ENCODE data around the gene CERS3.
A peak's percentile ranks its signal among the peaks of the same experiment; 100 is the strongest.

CERS3 gene

DNA sequence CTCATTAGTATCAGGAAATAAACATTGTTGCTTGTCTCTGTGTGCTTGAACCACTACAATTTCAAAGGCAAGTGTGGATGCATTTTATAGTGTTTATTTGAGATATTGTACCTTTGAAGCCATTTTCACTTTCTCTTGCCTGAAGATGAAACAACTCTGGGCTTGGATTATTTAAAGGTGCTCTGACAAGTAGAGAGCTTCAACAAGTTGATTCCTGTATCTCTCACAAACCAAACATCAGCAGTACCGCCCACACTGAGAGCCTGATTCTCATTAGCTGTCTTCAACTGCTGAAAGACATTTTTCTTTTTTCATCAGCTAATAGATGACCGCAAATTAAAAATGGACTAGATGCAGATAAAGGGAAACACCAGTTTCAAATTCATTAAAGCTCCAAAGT, 806 bp upstream of the CERS3 start:
- DNase-seq (ENCODE audit: low read depth): no peak

DNA sequence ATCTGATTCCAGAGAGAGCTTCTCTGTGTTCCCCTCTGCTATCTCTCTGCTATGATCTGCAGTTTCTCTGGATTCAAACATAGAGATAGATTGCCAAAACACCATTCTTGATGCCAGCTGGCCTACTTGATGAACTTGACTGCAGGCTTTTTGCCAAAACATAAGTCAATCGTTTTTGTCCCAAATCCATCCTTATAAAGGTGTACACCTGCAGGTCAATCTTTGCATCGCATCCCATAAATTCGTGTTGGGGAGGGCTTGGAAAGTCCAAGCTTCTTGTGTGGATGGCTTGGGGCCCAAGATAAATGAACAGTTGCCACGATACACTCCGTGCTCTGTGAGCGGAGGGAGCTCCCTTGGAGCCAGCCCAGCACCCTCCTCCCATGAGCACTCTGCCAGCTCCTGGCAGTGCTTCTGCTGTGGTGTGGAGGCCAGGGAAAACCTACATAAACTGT, 2.7 kb downstream of the CERS3 start:
- peak; percentile 9 for DNase-seq (ENCODE audit: low read depth)

DNA sequence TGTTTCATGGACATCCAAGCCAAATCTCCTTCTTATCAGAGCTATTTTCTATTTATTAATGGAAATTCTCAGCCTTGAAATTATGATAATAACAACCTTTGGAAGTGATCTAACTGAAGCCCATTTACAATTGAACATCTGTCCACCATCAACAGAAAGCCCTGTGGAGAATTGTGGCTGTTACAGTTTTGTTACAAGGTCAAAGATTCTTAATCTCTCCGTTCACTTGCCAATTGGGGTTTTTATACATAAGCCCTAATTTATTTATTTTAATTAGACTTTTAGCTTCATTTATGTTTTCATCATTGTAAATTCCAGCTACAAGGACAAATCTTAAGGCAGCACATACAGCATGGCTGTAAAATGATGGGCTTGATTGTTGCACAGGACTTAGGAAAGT, 3.3 kb downstream of the CERS3 start:
- no peak for DNase-seq (ENCODE audit: low read depth)

DNA sequence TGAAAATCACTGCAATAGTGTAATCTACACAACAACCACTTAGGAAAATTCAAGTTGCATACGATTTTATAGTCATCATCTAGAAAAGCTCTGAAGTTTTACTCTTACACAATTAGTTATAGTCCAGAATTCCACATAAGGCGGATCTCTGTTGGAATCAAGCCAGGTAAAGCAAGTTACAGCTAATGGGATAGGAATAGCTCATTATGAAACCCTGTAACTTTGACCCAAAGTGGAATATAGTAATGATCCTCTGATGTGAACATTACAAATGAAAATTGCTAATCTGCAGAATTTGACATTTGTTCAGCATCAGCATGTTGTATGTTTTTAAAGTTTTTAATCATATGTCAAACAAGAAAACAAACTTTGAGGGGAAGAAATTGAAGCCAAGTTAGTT, 4.4 kb downstream of the CERS3 start:
- DNase-seq (ENCODE audit: low read depth): no peak

DNA sequence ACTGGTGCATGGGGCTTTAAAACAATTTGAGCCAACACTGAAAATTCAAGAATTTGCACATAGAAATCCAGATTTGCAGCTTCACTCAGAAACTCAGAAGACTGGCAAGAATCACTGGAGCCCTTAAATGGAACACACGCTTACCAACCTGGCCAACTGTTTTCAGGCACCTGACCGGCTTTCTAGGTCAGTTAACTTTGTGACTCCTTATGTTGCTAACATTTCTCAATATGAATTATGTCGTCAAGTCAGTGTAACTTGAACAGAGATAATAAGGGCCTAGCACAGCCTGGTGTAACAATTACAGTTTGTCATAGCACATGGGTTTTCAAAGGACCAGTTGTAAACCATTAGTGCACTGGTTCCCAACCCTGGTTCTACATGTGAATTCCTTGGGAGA, 6.8 kb downstream of the CERS3 start:
- DNase-seq (ENCODE audit: low read depth): no peak

DNA sequence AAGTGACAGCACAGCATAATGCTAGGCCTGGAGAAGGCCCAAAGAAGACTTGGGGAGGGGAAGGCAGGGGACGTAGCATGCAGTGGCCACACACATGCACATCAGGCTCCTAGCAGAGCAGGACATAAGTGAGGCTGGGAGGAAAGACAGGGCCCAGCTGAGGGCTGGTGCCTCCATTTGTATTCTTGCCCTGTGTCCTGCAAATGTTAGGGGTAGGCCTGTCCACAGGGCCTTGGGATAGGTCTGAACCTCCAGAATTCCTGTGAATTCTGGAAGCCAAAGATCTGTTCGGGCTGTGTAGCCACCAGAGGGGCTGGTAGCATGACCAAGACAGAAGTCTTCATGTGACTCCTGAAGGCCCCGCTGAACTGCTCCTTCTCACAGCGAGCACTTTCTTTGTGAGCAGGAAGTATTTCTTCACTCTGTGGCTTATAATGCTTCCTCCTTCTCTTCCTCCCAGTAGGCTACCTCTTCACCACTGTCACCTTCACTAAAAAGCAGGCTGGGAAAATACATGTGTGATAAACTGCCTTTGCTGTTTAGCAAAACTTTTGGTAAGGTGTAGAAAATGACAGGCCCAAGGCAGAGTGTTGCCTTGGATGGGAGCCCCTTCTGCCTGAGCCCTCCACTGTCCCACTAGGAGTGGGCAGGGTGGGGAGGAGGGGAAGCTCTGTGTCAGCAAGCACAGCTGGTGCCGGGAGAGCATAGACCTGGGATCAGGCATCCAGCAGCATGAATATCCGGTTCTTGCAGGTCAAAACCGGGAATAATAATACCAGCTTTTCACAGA, 8.4 kb downstream of the CERS3 start:
- no peak for DNase-seq (ENCODE audit: low read depth)

DNA sequence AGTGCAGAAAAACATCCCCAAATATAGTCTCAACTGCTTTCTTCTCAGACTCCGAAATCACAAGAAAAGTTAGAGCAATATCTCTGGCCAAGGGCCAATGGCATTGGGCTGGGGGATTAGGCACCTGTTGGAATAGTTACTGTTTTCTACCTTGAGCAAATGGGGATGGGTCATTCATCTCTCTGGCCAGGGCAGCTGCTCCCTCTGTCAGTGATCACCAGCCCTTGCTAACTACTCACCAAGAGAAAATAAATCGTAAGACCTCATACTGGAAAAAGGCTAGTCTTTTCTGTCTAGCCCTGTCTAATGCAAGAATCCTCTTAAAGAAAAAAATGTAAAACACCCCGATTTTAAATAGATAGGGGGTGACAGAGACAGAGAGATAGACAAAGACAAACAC, 10.9 kb downstream of the CERS3 start:
- no peak for DNase-seq (ENCODE audit: low read depth)

DNA sequence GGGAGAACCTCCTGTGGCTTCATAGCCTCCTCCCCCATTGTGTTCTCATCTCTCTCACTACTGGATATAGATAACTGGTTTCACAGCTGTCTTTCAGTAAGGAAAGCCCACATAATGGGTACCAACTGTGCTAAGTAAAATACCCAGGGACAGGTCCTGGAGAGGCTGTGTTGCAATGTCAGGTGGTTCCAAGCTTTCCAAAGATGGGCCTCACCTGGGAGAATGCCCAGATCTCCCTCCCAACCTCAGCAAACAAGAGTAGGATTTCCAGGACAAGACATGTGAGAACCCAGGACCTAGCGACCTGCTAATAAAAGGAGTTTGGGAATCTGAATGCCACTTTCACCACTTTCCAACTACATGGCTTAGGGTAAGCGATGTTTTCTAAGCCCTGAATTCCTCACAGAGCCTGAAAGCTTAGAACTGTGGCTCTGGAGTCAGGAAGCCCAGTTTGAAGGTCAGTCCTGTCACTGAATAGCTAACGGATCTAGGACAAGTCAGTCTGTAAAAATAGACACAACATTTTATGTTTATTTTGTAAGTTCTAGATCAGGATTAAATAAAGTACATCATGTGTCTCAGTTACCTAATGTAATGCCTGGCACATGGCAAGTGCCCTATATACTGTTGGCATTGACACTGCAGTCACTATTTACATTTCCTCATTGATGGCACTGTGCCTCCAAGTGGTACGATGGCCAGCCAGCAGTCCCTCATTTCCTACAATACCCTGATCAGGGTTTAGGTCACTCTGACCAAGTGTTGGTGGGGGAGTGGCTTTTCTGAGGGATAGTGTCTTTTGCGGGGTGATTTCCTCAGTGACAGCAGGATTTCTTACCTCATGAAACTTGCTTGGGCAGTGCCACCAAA, 11.9 kb downstream of the CERS3 start:
- DNase-seq (ENCODE audit: low read depth): no peak

DNA sequence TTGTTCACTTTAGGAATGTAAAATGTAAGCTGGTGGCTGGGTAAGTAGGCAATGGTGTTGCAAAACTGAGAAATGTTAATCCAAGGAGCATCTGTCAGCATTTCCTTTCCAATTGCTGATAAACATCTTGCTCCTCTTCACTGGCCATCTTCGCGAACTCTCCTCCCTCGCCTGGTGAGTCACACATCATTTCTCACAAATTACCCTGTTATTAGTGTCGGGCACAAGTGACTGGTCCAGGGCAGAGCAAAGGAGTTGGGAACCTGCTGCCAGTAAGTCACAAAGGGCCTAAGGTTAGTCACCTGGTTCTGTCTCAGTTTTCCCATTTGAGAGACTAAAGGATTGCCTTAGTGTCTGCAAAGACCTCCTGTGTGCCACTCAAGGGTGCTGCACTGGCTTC, 13.0 kb downstream of the CERS3 start:
- DNase-seq (ENCODE audit: low read depth): no peak

DNA sequence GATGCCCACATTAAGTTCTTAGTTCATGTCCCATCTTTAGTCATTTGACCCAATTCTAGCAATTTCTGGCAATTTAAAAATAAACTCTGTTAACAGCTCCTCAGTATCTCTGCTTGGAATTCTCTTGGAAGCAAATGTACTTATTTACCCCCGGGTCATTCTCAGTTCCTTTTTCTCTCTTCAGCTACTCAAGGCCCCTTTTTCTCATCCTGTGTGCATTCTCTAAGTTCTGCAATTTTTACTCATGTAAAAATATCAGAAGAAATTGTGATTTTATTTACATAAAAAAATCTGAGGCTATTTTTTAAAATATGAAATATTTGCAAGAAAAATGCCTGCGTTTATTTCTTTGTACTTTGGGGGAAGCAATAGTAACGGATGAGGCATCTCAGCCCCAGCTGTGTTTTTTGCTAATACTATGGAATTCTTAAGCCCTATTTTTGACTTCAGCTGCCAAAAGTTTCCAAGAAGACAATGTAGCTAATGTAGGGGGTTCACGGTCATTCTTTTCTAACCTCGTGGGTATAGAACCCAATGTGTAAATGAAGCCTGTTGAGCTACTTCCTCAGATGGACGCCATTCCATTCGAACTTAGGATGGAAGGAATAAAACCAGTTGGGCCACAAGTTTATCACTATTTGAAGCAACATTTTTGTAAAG, 20.0 kb downstream of the CERS3 start:
- no peak for DNase-seq (ENCODE audit: low read depth)

DNA sequence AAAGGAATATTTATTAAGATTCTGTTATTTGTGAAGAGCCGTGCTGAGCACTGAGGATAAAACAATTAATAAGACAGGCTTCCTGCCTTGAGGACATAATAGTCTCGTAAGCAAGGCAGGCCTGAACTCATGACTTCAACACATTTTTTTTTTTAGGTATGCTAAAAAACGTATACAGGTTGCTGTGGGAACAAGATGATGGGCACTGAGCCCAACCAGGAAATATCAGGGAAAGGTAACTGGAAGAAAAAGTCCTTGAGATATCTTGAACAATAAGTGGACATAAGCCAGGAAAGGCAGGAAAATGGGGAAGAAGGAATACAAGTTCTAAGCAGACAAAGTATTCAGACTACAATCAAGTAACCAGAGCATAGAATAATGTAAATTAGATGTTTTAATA, 26.1 kb downstream of the CERS3 start:
- DNase-seq (ENCODE audit: low read depth): no peak

DNA sequence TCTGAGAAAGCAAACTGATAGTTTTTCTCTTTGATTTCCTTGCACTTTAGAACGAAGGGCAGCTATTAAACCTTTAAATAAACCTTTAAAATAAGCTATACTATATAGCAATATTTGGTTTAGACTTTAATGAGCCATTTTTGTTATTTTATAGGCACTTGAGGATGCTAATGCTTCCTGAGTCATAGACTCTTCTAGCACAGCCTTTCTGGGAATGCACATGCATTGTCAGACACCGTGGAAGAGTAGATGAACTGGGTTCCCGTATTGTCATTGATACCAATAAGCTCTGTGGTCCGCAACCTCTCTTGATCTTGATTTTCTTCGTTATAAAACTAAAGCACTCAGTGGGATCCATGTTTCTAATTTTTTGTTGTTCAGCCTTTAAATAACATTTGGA, 27.6 kb downstream of the CERS3 start:
- DNase-seq (ENCODE audit: low read depth): no peak

DNA sequence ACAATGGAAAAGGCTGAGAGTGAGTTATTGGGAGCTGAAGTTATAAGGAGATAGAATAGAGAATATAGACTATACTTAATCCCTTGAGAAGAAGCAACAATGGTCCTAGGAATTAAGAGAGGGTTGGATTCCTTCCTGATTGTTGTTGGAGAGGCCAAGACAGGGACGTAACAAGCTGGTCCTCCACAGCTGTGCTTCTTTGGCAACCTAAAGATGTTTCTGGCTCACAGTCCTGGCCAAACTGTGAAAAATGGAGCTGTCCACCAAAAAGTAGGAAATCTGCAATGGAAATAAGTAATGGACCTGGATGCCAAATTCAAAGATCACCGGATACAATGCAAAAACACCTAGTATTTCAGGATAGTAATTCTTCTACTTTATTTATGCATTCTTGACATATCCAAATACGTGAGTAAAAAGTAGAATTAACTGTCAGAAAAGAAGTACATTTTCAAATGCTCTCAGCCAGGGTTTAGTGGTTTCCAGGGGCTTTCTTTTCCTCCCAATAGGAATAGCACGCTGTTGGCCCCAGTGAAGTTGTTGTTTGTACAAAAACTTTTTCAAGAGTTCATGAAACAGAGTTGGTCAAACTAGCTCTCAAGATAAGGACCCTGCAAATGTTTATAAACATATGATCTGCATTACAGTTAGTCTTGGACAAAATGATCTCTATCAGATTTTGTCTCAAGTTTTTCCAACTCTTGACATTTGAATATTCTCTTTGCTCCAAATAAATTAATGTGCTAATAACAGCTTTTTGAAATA, 28.3 kb downstream of the CERS3 start:
- DNase-seq (ENCODE audit: low read depth): no peak

DNA sequence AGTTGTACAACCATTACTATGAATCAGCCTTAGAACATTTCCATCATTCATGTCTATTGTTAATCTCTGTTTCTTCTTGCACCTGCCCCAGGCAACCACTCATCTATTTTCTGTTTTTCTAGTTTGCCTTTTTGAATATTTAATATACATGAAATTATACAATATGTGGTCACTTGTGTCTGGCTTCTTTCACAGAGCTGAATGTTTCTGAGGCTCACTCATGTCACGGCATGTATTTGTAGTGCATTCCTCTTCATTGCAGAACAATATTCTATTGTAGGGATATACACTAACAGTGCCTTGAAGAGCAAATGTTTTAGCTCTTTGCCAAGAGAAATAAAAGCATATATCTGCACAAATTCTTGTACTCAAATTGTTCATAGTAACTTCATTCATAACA, 32.9 kb downstream of the CERS3 start:
- no peak for DNase-seq (ENCODE audit: low read depth)

DNA sequence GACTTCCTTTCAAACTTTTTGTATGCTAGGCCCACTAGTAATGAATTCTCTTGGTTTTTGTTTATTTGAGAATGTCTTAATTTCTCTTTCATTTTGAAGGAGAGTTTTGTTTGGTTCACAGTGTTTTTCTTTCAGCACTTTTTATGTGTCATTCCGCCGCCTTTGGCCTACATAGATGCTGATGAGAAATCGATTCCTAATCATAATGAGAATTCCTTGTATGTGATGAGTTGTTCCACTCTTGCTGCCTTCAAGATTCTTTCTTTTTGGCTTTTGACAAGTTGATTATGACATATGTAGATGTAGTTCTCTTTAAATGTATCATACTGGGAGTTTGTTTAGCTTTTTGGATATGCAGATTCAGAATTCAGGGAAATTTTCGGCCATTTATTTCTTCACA, 35.5 kb downstream of the CERS3 start:
- DNase-seq (ENCODE audit: low read depth): no peak

DNA sequence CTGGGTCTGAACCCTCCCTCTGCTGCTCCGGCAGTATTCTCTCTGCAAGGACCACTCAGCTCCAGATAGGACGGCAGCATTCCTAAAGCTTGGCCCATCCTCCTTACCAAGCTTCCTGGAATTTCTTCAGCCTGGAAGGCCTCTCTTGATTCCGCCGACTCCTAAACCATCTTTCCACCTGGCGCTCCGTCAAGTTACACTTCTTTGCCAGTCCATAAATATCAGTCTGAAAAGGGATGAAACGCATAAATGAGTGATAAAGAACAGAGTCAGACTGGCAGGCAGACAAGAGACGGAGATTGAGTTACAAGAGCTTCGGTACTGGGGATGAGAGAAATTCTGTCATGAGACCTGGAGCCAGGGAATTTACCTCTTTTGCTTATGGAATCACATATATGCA, 44.3 kb downstream of the CERS3 start:
- no peak for DNase-seq (ENCODE audit: low read depth)

DNA sequence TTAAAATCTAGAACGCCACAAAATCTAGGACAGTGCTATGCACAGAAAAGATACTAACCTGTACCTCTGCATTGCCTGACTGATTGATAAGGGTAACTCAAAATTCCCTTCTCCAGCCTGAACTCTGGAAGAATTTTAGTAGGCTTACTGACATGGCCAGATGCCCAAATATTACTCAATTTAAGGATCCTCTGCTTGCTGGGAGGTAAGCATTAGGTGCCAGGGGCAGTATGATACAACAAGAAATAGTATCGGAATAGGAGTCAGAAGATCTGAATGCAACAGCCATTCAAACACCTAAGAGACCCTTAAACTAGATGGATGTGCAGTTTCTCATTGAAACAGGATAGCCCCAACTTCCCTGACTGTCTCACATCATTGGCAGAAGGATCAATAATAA, 45.4 kb downstream of the CERS3 start:
- DNase-seq (ENCODE audit: low read depth): no peak

DNA sequence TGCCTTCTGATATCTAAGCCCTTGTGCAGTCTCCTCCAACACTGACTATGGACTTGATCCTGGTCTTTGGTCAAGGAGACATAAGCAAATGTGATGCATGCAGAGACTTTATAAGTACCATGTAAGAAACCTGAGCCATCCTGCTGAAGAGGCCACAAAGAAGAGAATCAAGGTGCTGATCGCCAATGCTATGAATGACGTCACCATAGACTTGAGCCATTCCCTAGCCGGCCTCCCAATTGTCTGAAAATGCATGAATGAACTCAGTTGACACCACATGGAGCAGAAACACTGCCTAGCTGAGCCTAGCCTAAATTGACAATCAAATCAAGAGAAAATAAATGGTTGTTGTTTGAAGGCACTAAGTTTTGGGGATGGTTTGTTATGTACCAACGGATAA, 51.9 kb downstream of the CERS3 start:
- DNase-seq (ENCODE audit: low read depth): no peak

DNA sequence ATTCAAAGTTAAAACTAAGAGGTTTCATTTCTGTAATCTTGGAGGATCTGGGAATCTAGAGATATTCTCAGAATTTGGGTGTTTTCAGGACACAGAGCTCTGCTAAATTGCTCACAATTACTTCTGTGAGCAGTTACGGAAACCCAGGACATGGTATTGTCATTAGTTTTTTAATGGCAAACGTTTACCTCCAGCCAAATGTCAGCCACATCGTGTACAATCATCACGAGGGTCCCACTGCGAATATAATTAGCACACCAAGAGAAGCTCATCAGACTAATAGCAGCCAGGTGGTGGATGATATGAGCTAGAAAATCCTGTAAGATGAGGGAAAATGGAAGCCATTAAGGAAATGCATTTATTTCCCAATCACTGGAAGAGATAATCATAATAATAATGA, 56.0 kb downstream of the CERS3 start:
- DNase-seq (ENCODE audit: low read depth): no peak

DNA sequence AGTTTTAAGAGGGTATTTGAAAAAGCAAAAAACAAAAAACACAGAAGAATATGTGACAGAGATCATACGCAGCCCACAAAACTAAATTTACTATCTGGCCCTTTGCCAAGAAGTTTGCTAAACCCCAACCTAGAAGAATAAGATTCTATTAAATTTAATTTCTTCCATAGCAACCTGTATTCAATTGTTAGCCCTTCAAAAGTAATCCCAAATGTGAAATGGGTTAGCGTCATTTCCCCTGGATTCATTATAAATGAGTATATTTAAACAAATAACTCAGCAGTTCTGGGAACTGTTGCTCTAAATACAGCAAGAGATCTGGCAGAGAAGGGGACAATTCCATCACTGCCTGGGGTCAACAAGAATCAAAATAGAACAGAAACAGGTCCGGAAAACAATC, 56.8 kb downstream of the CERS3 start:
- DNase-seq (ENCODE audit: low read depth): no peak

DNA sequence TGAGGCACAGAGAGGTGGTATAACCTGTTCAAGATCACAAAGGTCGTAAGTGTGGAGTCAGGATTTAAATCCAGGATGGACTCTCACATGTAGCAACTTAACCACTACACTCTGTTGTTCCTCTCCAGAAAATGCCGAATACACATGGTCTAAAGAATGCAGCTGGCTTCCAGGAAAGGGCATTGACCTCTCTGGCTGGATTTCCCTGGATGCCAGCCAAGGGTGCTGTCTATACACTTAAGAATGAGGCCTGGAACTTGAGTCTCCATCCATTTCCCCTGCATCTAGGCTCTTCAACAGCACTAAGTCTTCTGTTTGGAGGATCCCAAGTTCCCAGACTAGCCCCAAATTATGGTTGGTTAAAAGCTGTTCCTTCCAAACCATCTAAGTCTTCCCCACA, 60.5 kb downstream of the CERS3 start:
- DNase-seq (ENCODE audit: low read depth): peak; percentile 29

DNA sequence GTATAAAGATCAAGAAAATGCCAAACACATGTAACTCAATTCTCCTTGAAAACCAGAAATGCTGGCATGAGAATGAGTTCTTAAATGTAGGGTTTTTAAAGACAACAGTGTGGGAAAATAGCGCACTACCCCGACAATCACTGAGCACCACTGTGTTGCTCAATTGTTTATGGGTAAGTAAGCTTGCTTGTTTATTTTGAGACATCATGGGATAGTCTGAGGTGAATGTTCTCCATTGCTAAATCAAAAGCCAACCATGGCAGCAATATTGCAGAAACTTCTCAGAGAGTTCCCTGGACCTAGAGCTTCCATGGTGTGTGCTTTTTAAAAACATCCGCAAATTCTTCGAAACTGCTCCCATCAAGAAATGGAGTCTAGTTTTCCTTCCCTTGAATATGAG, 62.7 kb downstream of the CERS3 start:
- DNase-seq (ENCODE audit: low read depth): no peak
